22Rv1 (cell line): ENCODE results near the gene ANKRD61.

Experiments used
- CTCF ChIP-seq: fragments of 450-650 bp; IDR thresholded peaks from 2 replicates; pipeline ENCODE4 v1.5.1; 2017; ENCODE audit warnings: mild to moderate bottlenecking
- ZFX ChIP-seq: fragments of 450-650 bp; IDR thresholded peaks from 2 replicates; pipeline ENCODE4 v1.6.1; 2017; ENCODE audit warnings: antibody characterized with exemption, borderline replicate concordance

- no peak for TF ChIP-seq CTCF
- no peak for TF ChIP-seq ZFX
Measured at GRCh38 chr7:6035686-6036085, 4.5 kb downstream of the ANKRD61 start.
